GM19351 (cell line): ENCODE data around the gene CYP4F22.
"Not testable (repeated sequence)": the region's sequence is repeated elsewhere in the genome, so short reads cannot be mapped to it uniquely, and the experiment has no call there.

Source experiments
- ATAC-seq: cut with Tn5 transposase; IDR thresholded peaks from one replicate; pipeline ENCODE4 v1.9.1; 2021; ENCODE audit warnings: mild to moderate bottlenecking, moderate library complexity; ENCODE audit not compliant: unreplicated experiment

The CYP4F22 gene

DNA sequence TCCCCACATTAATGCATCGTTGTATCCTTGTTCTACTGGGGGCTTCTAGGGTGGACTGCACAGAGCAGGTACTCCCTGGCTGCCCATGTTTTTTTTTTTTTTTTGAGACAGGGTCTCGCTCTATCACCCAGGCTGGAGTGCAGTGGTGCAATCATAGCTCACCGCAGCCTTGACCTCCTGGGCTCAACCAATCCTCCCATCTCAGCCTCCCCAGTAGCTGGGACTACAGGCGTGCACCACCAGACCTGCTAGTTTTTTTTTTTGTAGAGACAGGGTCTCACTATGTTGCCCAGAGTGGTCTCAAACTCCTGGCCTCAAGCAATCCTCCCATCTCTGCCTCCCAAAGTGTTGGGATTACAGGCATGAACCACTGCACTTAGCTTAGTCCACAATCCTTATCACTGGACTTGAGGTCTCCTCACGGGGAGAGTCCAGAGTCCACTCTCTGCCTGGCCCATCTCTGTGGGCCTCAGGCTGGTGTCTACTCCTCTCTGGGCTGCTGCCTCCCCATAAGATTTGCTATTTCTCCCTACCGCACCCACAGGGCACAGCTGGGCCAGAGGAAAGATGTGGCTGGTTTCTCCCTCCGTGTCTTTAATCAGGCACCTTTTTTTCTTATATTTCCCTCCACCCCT lies 56.3 kb downstream of the CYP4F22 start:
- ATAC-seq, result no peak

DNA sequence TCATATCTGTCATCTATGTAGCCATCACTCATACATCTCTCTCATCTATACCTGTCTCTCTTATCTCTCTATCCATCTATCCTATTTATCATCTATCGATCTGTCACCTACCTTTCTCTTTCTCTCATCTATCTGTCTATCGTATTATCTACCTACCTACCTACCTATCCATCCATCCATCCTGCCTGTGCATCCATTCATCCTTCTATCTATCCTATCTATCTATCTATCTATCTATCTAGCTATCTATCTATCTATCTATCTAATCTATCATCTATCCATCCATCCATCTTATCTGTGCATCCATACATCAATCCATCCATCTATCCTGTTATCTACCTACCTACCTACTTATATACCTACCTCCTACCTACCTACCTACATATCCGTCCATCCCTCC lies 62.1 kb downstream of the CYP4F22 start:
- ATAC-seq, result no peak

DNA sequence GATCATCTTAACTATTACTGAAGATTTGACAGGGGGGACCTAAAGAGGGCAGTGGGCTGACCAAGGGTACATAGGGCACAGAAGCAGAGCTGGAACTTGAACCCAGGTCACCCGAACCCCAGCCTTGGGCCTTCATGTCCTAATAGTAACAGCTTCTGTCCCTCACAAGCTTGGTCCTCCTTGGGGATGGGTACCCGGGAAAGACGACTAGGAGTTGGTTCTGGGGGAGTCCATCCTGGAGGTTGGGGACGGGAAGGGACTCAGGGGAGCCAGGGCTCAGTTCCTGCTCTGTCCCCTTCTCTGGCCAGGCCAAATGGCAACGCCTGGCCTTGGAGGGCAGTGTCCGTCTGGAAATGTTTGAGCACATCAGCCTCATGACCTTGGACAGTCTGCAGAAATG lies 67.1 kb downstream of the CYP4F22 start:
- no peak for ATAC-seq

DNA sequence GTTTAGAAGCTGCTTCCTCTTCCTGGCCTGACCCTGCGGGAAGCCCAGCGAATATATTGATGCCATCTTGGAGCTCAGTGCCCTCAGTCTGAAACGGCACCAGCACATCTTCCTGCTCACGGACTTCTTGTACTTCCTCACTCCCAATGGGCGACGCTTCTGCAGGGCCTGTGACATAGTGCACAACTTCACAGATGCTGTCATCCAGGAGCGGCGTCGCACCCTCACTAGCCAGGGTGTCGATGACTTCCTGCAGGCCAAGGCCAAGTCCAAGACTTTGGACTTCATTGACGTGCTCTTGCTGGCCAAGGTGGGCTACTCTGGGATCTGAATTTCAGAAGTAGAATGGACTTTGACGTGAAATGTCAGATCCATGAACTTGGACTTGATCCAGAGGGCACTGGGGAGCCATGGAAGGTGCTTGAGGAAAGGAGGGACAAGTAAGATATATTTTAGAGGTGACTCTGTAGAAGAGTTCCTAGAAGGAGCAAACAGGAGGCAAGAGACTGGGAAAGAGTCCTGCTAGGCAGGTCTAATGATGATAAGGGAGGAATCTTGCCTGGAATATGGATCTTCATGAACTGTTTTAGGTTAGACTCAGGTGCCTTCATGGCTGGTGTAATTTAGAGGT lies 68.3 kb downstream of the CYP4F22 start:
- ATAC-seq, result no peak

DNA sequence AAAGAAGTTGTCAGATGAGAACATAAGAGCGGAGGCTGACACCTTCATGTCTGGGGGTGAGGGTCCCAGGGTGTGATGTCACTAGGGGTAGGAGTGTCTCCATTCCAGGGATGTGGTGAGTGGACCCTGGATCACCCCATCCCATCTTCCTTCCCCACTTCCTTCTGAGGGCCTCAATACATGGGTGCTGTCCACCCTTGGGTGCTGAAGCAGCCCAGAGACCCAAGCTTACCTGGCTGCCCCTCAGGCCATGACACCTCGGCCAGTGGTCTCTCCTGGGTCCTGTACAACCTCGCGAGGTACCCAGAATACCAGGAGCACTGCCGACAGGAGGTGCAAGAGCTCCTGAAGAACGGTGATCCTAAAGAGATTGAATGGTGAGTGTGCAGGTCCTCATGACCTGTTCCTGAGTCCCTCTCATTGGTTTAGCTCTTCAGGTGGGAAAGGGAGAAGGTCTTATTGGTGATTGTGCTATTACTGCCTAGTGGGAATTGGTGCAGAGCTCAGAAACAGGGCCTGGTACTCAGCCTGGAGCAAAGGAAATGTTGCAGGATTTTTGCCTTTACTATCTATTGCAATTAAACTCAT lies 69.0 kb downstream of the CYP4F22 start:
- no peak for ATAC-seq

DNA sequence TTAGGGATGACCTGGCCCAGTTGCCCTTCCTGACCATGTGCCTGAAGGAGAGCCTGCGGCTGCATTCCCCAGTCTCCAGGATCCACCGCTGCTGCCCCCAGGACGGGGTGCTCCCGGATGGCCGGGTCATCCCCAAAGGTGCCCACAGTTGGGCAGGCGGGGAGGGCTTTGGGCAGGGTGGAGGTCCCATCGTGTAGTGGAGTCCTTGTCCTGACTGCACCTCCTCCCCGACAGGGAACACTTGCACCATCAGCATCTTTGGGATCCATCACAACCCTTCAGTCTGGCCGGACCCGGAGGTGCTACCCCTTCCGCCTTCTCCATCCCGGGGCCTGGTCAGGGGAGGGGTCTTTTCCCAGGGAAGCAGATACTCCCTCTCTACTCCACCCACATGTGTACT lies 75.0 kb downstream of the CYP4F22 start:
- no peak for ATAC-seq

DNA sequence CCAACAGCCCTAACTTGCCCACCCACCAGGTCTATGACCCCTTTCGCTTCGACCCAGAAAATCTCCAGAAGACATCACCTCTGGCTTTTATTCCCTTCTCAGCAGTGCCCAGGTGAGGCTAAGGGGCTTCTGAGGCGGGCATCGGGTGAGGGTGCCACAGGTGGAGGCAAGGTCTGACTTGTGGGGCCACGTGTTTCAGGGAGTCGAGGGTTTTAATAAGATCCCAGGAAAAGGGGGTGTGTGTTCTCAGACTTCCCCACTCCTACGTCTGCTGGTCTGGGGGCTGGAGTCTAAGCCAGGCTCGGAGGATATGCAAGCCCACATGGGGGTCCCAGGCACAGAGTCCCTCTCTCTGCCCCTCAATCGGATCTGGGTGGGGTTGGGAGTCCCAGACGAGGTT lies 75.8 kb downstream of the CYP4F22 start:
- no peak for ATAC-seq

DNA sequence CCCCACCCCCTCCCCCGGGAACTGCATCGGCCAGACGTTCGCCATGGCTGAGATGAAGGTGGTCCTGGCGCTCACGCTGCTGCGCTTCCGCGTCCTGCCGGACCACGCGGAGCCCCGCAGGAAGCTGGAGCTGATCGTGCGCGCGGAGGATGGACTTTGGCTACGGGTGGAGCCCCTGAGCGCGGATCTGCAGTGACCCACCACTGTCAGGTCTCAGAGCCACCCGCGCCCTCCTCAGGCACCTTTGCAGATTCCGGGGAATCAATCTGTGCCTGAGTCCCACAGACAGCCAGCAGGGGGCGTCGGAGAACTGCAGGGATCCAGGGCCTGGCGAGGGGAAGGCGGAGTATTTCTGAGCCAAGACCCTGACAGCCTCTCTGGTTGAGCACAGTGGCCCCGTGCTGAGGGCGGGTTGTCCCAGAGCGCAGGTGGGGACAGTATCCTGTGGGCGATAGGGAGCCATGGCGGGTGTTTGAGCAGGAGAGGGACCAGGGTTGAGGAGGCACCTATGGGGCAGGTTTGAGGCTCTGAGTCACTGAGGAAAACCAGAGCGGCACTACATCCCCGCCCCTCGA lies 76.3 kb downstream of the CYP4F22 start:
- no peak for ATAC-seq

DNA sequence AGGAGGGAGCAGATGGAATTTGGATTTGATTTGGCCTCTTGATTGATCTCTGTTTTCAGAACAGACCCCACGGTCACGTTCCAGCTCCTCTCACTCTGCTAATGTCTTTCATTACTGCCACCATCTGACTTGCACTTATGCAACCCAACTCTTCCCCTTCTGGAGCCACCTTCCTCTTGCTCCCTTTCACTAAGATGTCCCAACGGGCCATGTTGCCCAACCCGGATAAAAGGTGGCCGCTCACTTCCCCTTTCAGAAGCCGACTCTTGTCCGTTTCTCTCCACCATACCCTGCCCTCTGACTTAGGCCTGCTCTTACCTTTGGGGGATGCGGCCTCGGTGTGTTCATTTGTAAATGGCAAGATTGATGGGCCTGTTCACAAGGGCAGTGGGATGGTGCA lies 79.3 kb downstream of the CYP4F22 start:
- no peak for ATAC-seq

DNA sequence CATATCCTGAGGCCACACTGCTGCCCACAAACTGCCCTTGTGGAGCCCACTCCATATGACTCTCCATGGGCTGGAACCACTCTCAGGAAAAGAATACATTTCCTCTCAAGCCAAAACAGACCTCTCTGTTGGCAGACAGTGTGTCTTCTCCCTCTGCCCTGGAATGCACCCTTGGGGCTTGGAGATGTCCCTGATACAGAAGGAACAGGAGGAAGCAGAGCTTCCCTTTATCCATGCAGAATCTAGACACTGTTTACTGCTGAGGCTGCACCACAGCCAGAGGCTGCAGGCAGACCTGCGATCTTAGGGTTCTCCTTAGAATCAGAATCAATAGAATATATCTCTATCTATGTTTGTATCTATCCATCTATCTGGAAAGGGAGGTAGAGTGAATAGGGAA lies 79.9 kb downstream of the CYP4F22 start:
- ATAC-seq, result no peak

DNA sequence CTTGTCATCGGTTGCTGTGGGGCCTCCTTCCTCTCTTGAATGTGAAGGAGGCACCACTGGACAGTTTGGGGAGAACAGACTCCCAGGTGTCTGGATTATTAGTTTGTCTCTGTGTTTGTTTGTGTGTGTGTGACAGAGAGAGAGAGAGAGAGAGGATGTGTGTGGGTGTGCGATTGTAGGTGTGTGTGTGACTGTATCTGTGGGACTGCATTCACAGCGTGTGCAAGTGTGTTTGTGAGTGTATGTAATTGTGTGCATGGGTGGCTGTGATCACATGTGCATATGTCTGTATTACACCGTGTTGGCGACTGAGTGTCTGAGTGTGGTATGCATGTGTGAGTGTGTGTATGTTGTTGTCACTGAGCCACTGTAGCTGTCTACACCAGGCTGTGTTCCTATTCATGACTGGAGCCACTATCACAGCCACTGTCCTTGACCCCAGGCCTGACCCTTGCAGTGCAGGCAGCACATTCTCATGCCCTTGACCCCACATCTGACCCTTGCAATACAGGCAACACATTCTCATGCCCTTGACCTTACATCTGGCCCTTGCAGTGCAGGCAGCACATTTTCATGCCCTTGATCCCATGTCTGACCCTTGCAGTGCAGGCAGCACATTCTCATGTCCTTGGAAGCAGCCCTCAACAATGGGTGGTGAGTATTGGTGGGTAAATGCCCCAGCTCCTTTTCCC lies 81.6 kb downstream of the CYP4F22 start:
- ATAC-seq, result no peak

DNA sequence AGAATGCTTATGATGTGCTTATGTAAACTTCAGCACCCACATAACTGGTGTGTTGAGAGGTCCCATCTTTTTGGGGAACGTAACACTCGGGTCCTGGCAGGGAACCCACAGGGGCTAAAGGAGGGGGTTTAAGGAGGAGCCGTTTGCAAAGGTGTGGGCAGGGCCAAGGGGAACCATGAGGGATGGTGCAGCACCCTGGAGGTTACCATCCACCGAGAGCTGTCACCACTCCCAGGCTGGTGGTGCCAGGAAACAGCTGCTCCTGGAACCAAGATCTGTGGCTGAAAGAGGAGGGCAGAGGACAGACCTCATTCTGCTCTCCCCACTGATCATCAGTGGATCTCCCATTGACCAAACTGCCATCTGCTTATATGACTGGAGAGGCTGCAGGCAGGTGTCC lies 83.5 kb downstream of the CYP4F22 start:
- no peak for ATAC-seq

DNA sequence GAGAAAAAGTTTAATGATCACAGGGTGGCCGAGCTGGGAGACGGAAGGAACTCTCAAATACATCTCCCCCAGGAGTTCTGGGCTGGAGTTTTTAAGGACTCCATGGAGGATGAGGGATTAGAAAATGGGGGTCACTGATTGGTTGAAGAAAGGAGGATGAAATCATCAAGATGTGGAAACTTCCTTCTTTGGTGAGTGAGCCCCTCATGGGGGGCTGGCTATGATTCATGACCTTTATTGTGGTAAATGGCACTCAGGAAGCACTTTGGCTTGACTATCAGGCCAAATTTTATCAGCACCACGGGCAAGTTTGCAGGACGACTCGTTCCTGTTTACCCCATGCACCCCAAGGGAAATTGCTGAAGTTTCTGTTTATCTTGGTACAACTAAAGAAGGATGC lies 84.2 kb downstream of the CYP4F22 start:
- not testable (repeated sequence) for ATAC-seq

DNA sequence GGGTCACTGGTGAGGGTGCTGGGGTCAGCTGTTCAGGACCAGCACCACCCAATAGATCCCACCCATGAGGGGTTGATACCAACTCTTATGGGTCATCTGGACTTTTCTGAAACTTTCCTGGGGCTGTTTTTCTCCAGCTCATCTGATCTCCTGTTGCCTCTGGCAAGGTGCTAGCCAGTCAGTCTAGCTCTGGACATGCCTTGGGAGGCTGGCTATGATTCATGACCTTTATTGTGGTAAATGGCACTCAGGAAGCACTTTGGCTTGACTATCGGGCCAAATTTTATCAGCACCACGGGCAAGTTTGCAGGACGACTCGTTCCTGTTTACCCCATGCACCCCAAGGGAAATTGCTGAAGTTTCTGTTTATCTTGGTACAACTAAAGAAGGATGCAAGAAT lies 85.4 kb downstream of the CYP4F22 start:
- ATAC-seq, result not testable (repeated sequence)

DNA sequence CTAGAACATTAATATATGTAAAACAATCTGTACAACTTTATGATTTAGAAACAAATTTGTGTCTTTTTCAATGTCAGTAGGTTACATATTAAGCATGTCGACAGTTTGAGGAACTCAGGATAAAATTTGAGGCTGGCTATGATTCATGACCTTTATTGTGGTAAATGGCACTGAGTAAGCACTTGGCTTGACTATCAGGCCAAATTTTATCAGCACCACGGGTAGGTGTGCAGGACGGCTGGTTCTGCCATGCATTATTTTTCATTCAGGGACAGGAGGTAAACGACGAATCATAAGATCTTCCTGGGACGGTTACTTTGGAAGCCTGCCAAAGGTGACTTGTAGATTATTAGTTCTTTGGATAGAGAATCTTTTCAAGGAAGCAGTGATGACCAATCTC lies 86.7 kb downstream of the CYP4F22 start:
- no peak for ATAC-seq
